Fibroblast of lung (primary cell): Measurements from ENCODE around the gene STMN3. TPM values are rescaled to one million over a fixed set of nuclear protein-coding genes. Genes with fewer than 3 reads are reported as not detected.

Experiments used
- DNase-seq, 2 donors: peaks; one replicate each; pipeline versions ENCODE4 v3.0.0 to v3.0.0-alpha.2; 2010; ENCODE audit warnings: low read depth in 2 of 2
- H2AFZ ChIP-seq: 2 replicates; pipeline ENCODE4 v1.5.1; 2012; ENCODE audit warnings: low read length, control low read depth, inconsistent platforms
- H3K27ac ChIP-seq: 2 replicates; pipeline ENCODE4 v1.5.1; 2011; ENCODE audit warnings: low read length, control low read depth; ENCODE audit not compliant: insufficient read depth
- H3K27me3 ChIP-seq: 2 replicates; pipeline ENCODE4 v1.5.1; 2011; ENCODE audit warnings: mild to moderate bottlenecking, low read length; ENCODE audit not compliant: control insufficient read depth, insufficient read depth
- H3K36me3 ChIP-seq: 2 replicates; pipeline ENCODE4 v1.5.1; 2011; ENCODE audit warnings: low read length; ENCODE audit not compliant: control insufficient read depth, insufficient read depth
- H3K4me1 ChIP-seq: 2 replicates; pipeline ENCODE4 v1.5.1; 2011; ENCODE audit warnings: low read length; ENCODE audit not compliant: control insufficient read depth, insufficient read depth; ENCODE audit errors: extremely low read depth
- H3K4me2 ChIP-seq: 2 replicates; pipeline ENCODE4 v1.5.1; 2011; ENCODE audit warnings: low read length, control low read depth; ENCODE audit not compliant: insufficient read depth; ENCODE audit errors: extremely low read depth
- H3K4me3 ChIP-seq, 4 experiments: fragments of 200-600 bp in 1 of 4; sonication (generic) in 1 of 4; replicated peaks in 1 of 4; 2 replicates each; pipeline ENCODE4 v1.5.1; 2011 to 2016; ENCODE audit warnings: low read length in 4 of 4, low read depth in 3 of 4, mild to moderate bottlenecking in 3 of 4, control low read depth in 2 of 4, inconsistent platforms in 1 of 4, mixed read lengths in 1 of 4; ENCODE audit not compliant: insufficient read depth in 1 of 4; ENCODE audit errors: control extremely low read depth in 1 of 4
- H3K79me2 ChIP-seq: 2 replicates; pipeline ENCODE4 v1.5.1; 2012; ENCODE audit warnings: mild to moderate bottlenecking, low read length, inconsistent platforms; ENCODE audit not compliant: control insufficient read depth, insufficient read depth
- H3K9ac ChIP-seq: 2 replicates; pipeline ENCODE4 v1.5.1; 2011; ENCODE audit warnings: mild to moderate bottlenecking, low read length, control low read depth; ENCODE audit not compliant: insufficient read depth
- H3K9me3 ChIP-seq: 2 replicates; pipeline ENCODE4 v1.5.1; 2012; ENCODE audit warnings: low read depth, low read length; ENCODE audit not compliant: control insufficient read depth, insufficient read depth
- H4K20me1 ChIP-seq: 2 replicates; pipeline ENCODE4 v1.5.1; 2011; ENCODE audit warnings: low read length; ENCODE audit not compliant: control insufficient read depth, insufficient read depth; ENCODE audit errors: extremely low read depth
- CTCF ChIP-seq, 2 donors: IDR thresholded peaks in 1 of 2; conservative IDR thresholded peaks in 1 of 2; 1 replicate in 1 of 2; 2 replicates in 1 of 2; pipeline ENCODE4 v1.5.1; 2011 to 2012; ENCODE audit warnings: low read length in 2 of 2, control low read depth in 1 of 2, inconsistent platforms in 1 of 2, low read depth in 1 of 2, mild to moderate bottlenecking in 1 of 2
- EZH2 ChIP-seq: IDR thresholded peaks from 2 replicates; pipeline ENCODE4 v1.5.1; 2012; ENCODE audit warnings: low read length, control low read depth, mild to moderate bottlenecking; ENCODE audit errors: missing control alignments
- polyA plus RNA-seq, 2 donors: library from polyadenylated mRNA; depleted of rRNA in 1 of 2; stranded (reverse) in 1 of 2; unstranded in 1 of 2; fragments of >200 nt; gene quantifications; 2 replicates each; pipeline ENCODE4 v1.2.1, GENCODE V29; 2011 to 2012; ENCODE audit warnings: missing spikeins in 1 of 2
- total RNA-seq: library from RNA; depleted of rRNA; stranded (reverse); fragments of >200 nt; gene quantifications from 2 replicates; pipeline ENCODE4 v1.2.1, GENCODE V29; 2014

The STMN3 gene
- total and polyA plus RNA-seq, 2 donors (not counting 1 experiment from before 2014, with no cell fraction given), result 3.7 to 34.3 TPM

GRCh38 chr20:63686094-63686491, 32.9 kb upstream of the STMN3 start:
- Histone ChIP-seq H3K4me2 (no peak overlapping the region), H3K36me3 (peaks cover 28% of the 10 kb centered on the region), H3K4me3 (no peak overlapping the region)

DNA sequence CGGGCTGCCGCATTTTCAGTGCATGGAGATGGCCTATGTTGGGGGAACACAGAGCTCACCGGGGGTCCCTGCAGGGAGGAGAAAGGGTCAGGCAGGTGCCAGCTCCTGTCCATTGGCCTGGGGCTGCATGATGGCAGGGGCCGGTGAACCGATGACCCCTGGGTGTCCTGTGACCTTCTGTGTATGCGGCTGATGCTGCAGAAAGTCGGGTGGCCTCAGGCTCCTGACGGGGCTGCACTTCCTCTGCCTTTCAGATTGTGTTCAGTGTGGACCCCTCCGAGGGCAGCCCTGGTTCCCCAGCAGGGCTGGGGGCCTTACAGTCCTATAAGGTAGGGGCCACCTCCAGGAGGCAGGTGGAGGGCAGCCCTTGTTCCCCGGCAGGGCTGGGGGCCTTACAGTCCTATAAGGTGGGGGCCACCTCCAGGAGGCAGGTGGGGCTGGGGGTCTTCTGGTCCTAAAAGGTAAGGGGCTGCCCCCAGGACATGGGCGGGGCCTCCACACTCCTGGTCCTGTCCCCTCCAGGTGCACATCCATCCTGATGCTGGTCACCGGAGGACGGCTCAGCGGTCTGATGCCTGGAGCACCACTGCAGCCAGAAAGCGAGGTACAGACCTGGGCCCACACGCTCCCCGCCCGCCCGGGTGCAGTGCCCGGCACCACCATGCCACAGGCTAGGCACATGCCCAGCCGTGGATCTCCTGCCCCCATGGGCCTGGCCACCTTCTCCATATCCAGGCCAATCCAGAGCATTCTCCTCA, 32.2 kb upstream of the STMN3 start:
- Histone ChIP-seq H3K27me3 (no peaks in the 10 kb centered on the region), H3K27ac (peak overlapping the region; percentile 98), H3K9ac (peak overlapping the region; percentile 69), H2AFZ (no peak overlapping the region), H3K4me2 (no peak overlapping the region), H3K4me1 (peaks cover 36% of the 10 kb centered on the region), H3K36me3 (peaks cover 31% of the 10 kb centered on the region), H3K79me2 (peaks cover 2% of the 10 kb centered on the region), H4K20me1 (no peaks in the 10 kb centered on the region), H3K4me3 (no peak overlapping the region), H3K9me3 (no peaks in the 10 kb centered on the region)
- no peak for DNase-seq
- no peak for TF ChIP-seq CTCF (conservative IDR thresholded peaks at IDR 0.05 in 1 of 2, IDR thresholded peaks at IDR 0.05 in 1 of 2; ENCODE audit: low read depth in 1 of 2, low read length in 2 of 2)
- no peak for TF ChIP-seq EZH2

More at GRCh38 chr20:63686094-63686491, 32.9 kb upstream of the STMN3 start:
- H3K9me3 ChIP-seq, result no peaks in the 10 kb centered on the region
- H2AFZ ChIP-seq, result no peak overlapping the region
- H3K79me2 ChIP-seq, result peaks cover 2% of the 10 kb centered on the region
- peak overlapping the region; percentile 98 for H3K27ac ChIP-seq
- TF ChIP-seq CTCF (conservative IDR thresholded peaks at IDR 0.05 in 1 of 2, IDR thresholded peaks at IDR 0.05 in 1 of 2; ENCODE audit: low read depth in 1 of 2, low read length in 2 of 2), result no peak
- TF ChIP-seq EZH2, result no peak
- no peak for DNase-seq
- no peaks in the 10 kb centered on the region for H4K20me1 ChIP-seq
- H3K27me3 ChIP-seq, result no peaks in the 10 kb centered on the region
- H3K9ac ChIP-seq, result peak overlapping the region; percentile 69
- H3K4me1 ChIP-seq, result peaks cover 36% of the 10 kb centered on the region

GRCh38 chr20:63682384-63683139, 29.3 kb upstream of the STMN3 start:
- Histone ChIP-seq H2AFZ (no peak overlapping the region), H3K4me1 (peaks cover 30% of the 10 kb centered on the region), H3K9ac (peak overlapping the region; percentile 1), H3K79me2 (peaks cover 2% of the 10 kb centered on the region), H3K4me2 (no peak overlapping the region), H3K4me3 (no peak overlapping the region), H4K20me1 (no peaks in the 10 kb centered on the region), H3K27me3 (no peaks in the 10 kb centered on the region), H3K36me3 (peaks cover 35% of the 10 kb centered on the region), H3K27ac (peak overlapping the region; percentile 83), H3K9me3 (no peaks in the 10 kb centered on the region)
- peak; percentile 95 to 99 for DNase-seq
- no peak for TF ChIP-seq EZH2
- no peak for TF ChIP-seq CTCF (conservative IDR thresholded peaks at IDR 0.05 in 1 of 2, IDR thresholded peaks at IDR 0.05 in 1 of 2; ENCODE audit: low read depth in 1 of 2, low read length in 2 of 2)
